Measurements from ENCODE around the gene AP3D1.

GRCh38 chr19:2083174-2083854 is 68.1 kb downstream of the AP3D1 start:
- TF ChIP-seq, protein P1, sequence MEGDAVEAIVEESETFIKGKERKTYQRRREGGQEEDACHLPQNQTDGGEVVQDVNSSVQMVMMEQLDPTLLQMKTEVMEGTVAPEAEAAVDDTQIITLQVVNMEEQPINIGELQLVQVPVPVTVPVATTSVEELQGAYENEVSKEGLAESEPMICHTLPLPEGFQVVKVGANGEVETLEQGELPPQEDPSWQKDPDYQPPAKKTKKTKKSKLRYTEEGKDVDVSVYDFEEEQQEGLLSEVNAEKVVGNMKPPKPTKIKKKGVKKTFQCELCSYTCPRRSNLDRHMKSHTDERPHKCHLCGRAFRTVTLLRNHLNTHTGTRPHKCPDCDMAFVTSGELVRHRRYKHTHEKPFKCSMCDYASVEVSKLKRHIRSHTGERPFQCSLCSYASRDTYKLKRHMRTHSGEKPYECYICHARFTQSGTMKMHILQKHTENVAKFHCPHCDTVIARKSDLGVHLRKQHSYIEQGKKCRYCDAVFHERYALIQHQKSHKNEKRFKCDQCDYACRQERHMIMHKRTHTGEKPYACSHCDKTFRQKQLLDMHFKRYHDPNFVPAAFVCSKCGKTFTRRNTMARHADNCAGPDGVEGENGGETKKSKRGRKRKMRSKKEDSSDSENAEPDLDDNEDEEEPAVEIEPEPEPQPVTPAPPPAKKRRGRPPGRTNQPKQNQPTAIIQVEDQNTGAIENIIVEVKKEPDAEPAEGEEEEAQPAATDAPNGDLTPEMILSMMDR (conservative IDR thresholded peaks at IDR 0.05 in 1 of 2, IDR thresholded peaks at IDR 0.05 in 1 of 2; ENCODE audit: extremely low read depth in 1 of 2, insufficient read depth in 1 of 2, low read depth in 1 of 2, low read length in 2 of 2) = no peak
- no peak for TF ChIP-seq EZH2 (IDR thresholded peaks at IDR 0.05; ENCODE audit: borderline replicate concordance, low read length)

Data from mammary epithelial cell (primary cell).